NCI-H1092 (cell line): Measurements from ENCODE around the gene OPRL1.

Source experiments
- DNase-seq: peaks from one replicate; lab custom pipeline; 2025; lab: John Stamatoyannopoulos, UW

OPRL1 gene

DNA sequence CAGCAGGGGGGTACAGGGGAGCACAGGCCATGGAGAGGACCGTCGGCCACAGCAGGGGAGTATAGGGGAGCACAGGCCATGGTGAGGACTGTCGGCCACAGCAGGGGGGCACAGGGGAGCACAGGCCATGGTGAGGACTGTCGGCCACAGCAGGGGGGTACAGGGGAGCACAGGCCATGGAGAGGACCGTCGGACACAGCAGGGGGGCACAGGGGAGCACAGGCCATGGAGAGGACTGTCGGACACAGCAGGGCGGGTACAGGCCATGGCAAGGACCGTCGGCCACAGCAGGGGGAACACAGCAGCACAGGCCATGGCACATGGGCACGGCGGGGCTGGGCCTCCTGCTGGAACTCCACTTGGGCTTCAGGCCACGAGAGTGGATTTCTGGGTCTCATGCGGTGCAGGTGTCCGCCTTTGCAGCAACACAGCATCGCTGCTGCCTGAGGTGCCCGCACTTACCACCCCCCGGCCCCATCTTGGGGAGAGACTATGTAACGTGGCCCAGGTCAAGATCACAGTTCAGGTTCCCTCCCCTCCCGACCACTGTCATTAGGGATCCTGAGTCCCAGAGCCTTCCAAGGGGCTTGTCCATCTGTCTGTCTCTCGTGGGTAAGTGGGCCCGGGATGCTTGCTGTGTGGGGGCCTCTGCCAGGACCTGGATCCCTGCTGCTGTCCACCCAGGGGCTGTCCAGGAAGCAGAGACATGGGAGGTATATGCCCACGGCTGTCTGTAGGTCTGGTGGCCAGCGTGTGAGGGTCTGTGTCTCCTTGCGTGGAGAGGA lies 25.0 kb downstream of the OPRL1 start:
- DNase-seq = no peak

DNA sequence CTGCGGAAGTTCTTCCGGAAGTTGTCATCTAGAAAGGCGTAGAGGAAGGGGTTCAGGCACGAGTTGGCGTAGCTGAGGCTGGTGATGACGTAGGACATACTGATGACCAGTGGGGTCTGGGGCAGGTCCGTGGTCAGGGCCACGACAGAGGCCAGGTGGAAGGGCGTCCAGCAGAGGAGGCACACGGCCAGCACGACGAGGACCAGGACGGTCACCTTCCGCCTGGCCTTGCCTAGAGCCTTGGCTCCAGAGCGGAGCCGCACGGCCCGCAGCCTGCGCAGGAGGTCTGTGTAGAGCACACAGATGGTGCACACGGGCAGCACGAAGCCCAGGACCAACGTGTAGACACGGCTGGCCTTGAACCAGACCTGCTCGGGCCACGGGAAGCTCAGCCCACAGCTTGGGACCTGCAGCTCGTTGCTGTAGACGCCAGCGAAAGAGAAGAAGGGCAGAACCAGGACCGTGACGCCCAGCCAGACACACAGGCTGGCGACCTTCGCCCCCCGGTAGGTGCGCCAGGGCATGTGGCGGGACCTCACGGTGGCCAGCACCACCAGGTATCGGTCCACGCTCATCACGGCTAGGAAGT lies 26.1 kb downstream of the OPRL1 start:
- no peak for DNase-seq

DNA sequence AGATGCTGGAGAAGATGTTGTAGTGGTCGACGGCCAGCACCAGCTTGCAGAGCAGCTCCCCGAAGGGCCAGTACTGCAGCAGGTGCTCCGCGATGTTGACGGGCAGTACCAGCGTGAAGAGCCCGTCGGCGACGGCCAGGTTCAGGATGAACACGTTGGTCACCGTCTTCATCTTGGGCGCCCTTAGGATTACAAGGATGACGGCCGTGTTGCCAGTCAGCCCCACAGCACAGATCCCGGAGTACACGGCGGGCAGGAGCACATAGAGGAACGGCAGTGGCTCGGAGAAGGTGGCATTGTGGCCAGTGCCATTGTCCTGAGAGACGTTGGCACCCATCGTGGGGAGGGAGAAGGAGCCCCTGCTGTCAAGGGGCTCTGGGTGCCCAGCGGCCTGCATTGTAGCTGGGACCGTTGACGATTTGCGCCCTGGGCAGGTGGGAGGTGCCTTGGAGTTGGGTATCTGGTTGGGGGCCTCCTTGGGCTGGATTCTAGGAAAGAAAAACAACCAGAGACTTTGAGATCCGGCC lies 26.6 kb downstream of the OPRL1 start:
- DNase-seq = no peak

DNA sequence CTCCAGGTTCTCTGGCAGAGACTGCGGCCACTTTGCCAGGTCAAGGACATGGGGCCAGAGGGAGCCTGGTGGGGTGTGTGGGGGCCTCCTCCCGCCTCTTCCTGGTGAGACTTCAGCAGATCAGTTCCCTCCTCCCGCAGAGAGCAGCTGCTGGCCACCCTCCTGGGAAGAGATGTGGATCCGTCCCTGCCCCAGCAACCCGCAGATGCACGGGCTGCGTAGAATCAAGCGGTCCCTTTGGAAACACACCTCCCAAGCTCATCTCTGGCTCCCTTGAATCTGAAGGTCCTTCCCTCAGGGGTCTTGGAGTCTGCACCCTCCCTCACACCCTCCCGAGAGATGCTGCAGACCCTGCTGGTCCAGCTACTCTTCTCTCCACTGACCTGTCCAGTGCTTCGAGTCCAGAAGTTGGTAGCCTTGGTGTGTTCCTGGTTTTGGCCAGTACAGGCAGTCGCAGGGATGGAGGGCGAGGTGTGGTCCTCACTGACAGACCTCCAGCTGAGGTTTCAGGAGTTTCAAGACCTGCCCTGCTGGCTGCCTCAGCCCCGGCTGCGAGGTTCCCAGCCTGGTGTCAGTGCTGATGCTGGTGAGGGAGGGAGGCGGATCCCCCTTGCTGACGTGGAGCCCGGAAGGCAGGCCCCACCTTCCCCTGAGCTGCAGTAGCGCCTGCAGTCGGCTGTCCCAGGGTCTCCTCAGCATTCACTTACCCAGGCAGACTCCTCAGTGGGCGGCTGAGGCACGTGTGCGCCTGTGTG lies 27.3 kb downstream of the OPRL1 start, which contains the start of gene NPBWR2:
NPBWR2 (minus strand) TSS at position 585 of the 755 bp plus-strand sequence. CDS start 734 bp downstream, outside the sequence.
- no peak for DNase-seq

DNA sequence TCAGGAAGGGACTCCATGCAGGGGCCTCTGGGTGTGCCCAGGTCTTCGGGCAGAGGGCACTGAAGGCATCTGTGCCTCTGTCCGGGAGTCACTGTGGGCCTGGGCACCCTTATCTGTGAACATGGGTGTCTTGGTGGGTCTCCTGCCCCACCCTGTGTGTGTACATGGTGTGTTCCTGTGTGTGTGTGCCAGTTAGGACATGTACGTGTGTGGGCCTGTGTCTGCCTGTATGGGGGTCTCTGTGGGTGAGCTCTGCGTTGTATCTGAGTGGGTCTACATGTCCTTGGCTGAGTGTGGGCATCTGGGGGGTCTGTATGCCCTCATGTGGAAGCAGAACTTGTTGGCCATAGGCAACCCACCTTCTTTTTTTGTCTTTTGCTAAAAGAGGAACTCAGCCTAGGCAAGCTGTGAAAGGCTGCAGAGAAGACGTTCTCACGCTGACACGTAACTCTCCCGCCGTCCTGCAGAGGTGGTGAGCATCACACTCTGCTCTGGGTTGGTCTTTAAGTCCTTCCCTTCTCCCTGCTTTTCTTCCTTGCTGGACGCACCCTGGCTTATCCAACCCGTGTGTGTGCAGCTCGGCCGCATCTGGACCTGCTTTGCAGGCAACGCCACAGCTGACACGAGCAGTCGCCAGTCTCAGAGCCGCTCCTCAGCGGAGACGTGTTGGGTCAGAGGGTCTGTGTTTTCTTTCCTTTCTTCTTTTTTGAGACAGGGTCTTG lies 28.0 kb downstream of the OPRL1 start:
- no peak for DNase-seq

DNA sequence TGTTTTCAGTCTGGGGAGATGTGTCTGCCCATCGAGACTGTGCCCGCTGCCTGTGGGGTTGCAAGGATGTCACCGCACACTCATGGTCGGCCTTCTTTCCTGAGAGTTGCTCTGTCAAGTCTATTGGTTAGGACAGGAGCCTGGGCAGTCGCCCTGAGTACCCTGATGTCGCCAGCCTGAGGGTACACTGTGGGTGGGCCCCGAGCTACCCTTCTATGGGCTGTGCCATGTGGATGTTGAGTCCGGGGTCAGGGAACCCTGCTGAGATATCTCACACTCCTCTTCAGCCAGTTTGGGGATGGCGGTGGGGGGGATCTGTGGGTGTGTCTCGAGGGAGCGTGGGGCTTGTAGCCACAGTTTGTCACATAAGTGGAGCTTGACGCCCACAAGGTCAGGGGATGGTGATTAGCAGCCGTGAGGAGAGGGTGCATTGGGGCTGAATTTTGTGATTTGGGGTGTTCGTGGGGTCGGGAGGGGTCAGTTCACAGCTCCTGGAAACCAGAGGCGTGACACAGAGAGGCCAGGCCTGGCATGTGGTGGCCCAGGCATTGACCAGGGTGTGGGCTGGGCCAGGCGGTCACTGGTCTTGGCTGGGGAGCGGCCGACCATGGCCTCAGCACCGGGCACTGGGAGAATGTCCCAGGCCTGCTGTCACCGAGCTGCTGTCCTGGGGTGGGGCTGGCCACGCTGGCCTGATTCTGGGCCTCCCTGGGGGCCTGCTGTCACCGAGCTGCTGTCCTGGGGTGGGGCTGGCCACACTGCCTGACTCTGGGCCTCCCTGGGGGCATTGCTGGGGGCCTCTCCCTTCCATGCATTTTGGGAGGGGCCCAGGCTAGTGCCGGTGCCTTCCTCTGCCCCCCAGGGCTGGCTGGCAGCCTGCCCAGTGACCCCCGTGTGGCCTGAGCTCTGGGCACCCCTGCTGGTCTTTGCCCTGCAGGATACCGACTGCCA lies 29.1 kb downstream of the OPRL1 start:
- DNase-seq = no peak

DNA sequence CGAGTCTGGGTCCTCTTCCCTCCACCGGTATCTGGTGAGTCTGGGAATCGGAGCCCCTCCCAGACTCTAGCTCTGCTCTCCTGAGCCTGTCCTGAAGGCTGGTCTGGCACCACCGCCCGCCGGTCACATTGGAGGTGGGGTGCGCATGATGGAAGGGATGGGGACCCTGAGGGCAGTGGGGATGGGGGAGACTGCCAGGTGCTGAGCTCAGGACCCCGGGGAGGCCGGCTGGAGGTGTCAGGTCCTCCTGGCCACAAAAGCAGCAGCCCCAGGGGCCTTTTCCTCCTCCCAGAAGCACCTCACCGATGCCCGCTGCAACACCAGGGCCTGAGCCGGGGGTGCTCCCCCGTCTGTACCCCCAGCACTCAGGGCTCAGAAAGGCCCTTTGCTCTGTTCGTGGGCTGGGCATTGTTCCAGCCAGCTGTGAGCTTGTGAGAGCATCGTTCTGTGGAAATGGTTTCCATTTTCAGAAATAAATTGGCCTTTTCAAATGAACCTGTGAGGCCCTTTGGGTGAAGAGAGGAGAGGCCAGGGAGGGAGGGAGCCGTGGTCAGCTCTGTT lies 30.0 kb downstream of the OPRL1 start:
- DNase-seq = no peak

DNA sequence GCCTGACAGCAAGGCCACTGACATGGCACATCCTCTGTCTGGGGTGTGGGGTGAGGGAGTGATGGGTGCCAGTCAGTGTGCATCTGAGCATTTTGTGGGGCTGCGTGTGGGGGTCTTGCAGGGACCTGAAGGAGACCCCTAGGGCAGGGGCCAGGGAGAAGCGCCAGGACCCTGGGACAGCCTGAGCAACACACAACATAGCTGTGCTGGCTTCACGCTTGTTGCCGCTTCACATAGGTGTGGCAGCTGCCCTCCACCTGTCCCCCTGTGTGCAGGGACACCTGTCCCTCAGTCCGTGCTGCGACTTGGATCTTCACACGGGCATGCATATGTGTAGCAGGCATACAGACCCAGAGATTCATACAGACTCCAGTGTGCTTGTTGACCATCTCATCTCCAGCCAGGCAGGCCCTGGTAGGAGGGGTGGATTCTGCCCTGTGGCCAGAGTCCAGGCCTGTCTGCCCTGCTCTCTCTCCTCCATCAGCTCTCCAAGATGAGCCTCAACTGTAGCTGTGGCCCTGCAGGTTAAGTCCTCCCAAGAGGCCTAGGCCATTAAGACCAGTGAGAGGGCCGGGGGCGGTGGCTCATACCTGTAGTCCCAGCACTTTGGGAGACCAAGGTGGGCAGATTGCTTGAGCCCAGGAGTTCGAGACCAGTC lies 30.7 kb downstream of the OPRL1 start:
- DNase-seq = no peak

DNA sequence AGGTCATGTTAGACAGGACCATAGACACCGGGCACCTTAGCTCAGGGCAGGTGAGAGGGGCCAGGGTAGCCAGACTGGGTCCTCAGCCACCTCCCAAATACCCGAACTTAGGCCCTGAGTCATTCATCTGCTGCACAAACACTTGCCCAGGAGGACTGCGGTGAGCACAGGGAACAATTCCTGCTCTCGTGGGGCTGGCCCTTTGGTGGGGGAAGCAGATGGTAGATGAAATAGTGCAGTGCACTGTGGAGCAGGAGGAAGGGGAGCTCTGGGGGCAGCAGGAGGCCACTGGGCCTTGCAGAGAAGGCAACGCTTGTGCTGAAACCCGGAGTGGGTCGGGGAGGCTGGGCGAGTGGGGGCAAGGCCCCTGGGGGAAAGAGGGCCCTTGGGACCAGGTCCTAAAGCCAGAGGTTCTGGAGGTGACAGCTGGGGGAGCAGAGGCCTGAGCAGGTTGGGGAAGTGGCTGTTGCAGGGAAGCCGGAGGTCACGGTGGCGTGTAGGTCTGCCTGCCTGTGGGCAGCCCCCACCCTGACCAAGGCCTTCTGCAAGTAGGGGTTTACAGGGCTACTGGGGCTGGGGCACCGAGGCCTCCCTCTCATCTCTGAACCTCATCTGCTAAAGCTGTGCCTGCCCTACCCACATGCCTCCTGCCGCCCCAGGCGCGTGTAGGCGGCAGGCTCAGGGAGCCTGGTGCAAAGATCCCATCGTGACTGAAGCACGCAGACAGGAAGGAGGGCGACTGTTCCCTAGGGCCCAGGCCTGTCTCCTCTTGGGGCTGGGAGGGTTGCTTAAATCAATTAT lies 32.2 kb downstream of the OPRL1 start:
- no peak for DNase-seq

DNA sequence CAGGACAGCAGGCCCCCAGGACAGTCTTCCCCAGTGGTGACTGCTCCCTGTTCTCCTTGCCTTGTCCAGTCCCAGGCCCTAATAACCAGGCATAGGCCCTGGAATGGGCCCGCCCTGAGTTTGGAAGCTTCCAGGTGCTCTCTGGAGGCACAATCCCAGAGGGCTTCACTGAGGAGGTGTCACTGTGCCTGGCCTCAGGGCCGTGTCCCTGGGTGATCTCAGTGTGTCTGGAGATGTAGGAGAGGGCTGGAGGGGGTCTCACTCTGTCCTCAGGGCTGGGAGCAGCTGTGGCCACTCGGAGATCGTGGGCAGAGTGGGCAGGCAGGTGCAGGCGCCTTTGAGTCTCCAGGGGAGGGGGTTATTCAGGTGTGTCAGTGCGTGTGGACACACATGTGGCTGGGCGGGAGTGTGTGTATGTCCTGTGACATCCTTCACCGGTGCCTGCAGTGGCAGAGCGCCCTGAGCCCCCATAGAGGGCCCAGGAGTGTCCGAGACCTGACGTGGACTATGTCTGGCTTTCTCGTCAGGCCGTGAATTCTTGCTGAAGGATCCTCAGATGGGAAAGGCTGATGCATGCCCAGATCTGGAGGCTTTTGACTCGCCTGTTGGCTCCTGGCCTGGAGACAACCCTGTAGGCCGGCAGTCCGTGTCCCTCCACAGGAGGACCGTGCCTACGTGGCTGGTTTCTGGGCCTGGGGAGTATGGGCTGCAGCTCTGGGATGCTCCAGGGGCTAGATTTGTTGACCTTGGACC lies 33.0 kb downstream of the OPRL1 start:
- no peak for DNase-seq

DNA sequence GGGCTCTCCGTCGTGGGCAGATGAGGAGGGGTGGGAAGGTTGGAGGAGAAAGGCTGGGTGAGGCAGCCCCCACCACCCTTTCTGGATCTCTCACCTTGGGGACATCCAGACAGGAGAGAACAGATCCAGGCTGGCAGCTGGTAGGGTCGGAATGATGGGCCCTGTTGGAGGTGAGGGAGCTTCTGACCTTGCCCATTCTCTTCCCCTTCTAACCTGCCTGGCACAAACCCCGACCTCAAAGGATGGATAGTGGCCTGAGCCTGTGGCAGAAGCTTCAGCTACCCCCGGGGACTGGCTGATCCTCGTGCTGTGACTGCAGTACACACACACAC lies 33.5 kb downstream of the OPRL1 start:
- DNase-seq = no peak

DNA sequence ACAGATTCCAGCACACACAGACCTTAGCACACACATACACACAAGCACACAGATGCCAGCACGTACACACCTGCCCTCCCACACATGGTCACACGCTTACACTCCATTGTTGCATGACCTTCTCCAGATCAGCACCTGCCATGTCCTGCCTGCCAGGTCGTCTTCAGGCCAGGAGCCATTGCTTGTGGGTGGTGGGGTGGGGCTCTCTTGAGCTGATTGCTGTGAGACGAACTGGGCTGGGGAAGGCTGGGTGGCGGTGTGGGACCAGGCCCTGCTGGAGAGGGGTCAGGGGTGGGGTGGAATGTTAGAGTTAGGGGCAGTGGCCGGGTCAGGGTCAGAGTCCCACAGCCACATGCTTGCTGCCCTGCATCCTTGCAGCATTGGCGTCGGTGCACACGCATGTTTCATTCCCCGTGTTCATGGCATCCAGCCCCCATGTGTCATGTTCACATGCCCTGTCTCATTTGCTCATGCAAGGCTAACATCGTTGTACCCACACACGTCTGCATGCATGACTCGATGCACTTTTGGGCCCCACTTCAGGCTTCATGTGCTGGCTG lies 34.0 kb downstream of the OPRL1 start:
- no peak for DNase-seq

DNA sequence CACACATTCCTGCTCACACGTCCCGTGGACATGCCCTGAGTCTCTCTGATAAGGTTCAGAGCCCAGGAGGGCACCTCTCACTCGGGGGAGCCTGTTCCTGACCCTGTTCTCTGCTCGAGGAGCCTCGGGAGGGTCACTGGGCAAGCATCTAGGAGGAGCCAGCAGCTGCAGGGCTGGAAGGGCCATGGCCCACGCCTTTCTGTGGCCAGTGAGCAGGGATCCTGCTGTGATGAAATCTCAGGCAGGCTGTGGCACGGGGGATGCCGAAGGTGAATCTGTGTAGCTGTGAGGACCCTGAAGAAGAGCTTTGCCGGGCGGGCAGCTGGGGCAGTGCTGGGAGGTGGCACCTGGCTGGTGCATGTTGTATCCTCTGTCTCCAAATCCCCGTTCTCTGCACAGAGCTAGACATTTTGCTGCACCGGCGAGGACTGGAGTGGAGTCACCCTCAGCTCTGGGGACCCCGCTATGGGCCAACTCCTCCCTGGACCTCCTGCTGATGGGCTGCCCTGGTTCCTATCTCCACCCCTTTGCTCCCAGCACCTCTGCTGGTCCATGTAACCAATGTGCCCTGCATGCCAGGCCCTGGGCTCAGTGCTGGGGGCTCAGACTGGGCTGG lies 34.6 kb downstream of the OPRL1 start:
- DNase-seq = no peak

DNA sequence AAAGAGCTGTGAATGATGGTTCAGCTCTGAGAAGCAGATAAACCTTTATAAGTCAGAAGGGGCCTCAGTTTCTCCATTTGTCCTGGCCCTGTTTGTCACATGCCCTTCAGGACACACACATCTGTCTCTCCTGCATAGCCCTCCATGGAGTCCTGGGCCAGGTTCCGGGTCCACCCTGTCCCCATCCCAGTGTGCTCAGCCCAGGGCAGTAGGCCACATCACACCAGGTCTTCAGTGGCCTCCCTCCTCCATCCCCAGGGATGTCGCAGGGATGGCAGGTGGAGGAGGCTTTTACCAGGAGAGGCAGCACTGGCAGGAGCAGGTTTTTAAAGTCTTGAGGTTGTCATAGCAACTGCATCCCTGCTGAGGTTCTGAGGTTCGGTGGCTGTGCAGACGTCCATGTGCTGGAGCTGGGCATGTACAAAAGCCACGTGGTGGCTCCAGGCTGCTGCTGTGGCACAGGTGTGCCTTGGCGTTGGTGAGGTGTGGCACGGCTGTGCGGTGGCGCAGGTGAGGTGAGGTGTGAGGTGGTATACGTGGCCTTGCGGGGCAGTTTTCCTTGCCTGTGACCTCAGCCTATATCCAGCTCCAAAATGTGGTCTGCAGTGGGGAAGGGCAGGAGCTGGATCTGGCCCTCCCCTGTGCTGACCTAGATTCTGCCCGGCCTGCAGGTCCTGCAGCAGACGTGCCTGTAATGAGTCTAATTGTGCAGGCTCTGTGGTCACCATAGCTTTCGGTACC lies 35.5 kb downstream of the OPRL1 start:
- no peak for DNase-seq

DNA sequence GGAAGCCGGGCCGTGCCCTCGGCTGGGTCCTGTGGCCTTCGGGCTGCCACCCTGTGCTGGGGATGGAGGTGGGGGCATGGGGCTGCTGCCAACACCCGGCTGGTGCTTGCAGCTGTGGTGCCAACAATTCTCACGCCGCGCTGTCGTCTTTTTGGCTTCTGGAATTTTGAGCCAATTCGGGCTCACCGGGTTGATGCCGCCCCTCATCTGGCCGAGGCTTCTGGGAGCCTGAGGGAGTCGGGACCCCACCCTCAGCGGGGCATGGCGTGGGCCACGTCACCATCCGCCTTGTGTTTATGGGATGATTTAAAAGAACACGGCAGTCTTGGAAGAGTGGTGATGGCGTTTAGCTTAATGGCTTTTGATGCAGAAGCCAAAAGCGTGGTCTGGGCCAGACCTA lies 36.1 kb downstream of the OPRL1 start:
- DNase-seq = no peak

DNA sequence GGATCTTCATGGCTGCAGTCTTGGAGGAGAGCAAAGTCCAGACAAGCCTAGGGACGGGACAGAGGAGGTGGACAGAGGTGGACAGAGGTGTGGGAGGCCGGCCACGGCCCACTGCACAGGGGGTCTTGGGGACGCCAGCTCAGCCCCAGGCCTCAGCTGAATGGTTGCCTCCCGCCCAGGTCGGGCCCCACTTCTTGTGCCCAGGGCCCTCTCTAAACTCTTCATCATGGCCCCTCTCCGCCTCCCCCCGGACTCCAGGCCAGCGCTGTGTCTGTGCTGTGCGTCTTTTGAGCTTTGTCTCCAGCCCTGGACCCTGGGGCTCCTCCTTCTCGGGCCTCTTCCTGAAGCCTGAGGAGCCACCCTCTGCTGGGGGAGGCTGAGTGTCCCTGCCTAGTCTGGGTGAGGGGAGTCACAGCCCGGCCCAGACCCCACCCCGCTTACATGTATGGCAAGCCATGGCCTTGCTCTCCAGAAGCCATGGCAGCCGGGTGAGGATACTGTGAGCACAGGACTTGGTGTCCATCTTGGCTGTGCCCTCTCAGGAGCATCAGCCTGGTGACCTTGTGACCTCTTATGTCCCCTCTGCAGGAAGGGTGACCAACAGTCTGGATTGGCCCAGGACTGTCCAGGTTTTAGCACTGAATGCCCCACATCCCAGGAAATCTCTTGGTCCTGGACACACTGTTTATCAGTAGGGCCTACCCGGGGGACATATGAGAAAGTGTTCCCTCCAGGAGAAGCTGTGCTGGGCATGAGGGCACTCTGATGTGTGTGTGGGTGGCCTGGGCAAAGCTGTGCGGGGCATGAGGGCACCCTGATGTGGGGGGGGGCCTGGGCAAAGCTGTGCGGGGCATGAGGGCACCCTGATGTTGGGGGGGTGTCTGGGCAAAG lies 36.9 kb downstream of the OPRL1 start:
- DNase-seq = no peak
